Smooth muscle cell (in vitro differentiated cells): Measurements from ENCODE around the gene SGIP1. TPM values are rescaled to one million over a fixed set of nuclear protein-coding genes. Genes with fewer than 3 reads are reported as not detected.

Experiments used
- DNase-seq: peaks from one replicate; lab custom pipeline; 2025; ENCODE audit not compliant: unreplicated experiment; lab: John Stamatoyannopoulos, UW
- H2AFZ ChIP-seq: fragments of 200-600 bp; sonication (generic); 2 replicates; pipeline ENCODE4 v1.6.0; 2016; ENCODE audit warnings: antibody characterized with exemption, low read depth, mild to moderate bottlenecking
- H3F3A ChIP-seq: fragments of 200-600 bp; sonication (generic); 2 replicates; pipeline ENCODE4 v1.6.0; 2017; ENCODE audit warnings: antibody characterized with exemption, low read depth
- H3K27ac ChIP-seq: fragments of 200-600 bp; sonication (generic); 2 replicates; pipeline ENCODE4 v1.5.1; 2016; ENCODE audit warnings: low read depth, mild to moderate bottlenecking
- H3K27me3 ChIP-seq: fragments of 200-600 bp; sonication (generic); 2 replicates; pipeline ENCODE4 v1.6.1; 2016; ENCODE audit warnings: low read depth, mild to moderate bottlenecking
- H3K36me3 ChIP-seq: fragments of 200-600 bp; sonication (generic); 2 replicates; pipeline ENCODE4 v1.5.1; 2016; ENCODE audit warnings: low read depth
- H3K4me1 ChIP-seq: fragments of 200-600 bp; sonication (generic); 2 replicates; pipeline ENCODE4 v1.5.1; 2016; ENCODE audit warnings: low read depth
- H3K4me2 ChIP-seq: fragments of 200-600 bp; sonication (generic); 2 replicates; pipeline ENCODE4 v1.6.0; 2016; ENCODE audit warnings: mild to moderate bottlenecking
- H3K4me3 ChIP-seq: fragments of 200-600 bp; sonication (generic); 2 replicates; pipeline ENCODE4 v1.5.1; 2016; ENCODE audit warnings: mild to moderate bottlenecking
- H3K79me2 ChIP-seq: fragments of 200-600 bp; sonication (generic); 2 replicates; pipeline ENCODE4 v1.6.0; 2016; ENCODE audit warnings: low read depth, mild to moderate bottlenecking
- H3K9ac ChIP-seq: fragments of 200-600 bp; sonication (generic); 2 replicates; pipeline ENCODE4 v1.6.0; 2016; ENCODE audit warnings: low read depth
- H3K9me3 ChIP-seq: fragments of 200-600 bp; sonication (generic); replicated peaks from 2 replicates; pipeline ENCODE4 v1.5.1; 2016; ENCODE audit warnings: low read depth
- H4K20me1 ChIP-seq: fragments of 200-600 bp; sonication (generic); 2 replicates; pipeline ENCODE4 v1.6.0; 2016; ENCODE audit warnings: low read depth
- CTCF ChIP-seq: fragments of 200-600 bp; sonication (generic); IDR thresholded peaks from 2 replicates; pipeline ENCODE4 v1.5.1; 2017; ENCODE audit warnings: borderline replicate concordance, mild to moderate bottlenecking, antibody characterized with exemption; ENCODE audit not compliant: insufficient read depth, poor library complexity, severe bottlenecking
- WGBS: methylation state at CpG from one replicate; pipeline ENCODE4 v1.1.7; 2016; ENCODE audit warnings: low lambda C conversion rate; 5-methylcytosine and 5-hydroxymethylcytosine counted together
- polyA plus RNA-seq: library from polyadenylated mRNA; unstranded; fragments of >200 nt; fragmentation: Nextera tagmentation; extraction: Ambion mirVana; gene quantifications from 2 replicates; pipeline ENCODE4 v1.2.1, GENCODE V29; 2016
- total RNA-seq: library from RNA; depleted of rRNA; stranded (reverse); fragments of >200 nt; gene quantifications from 2 replicates; pipeline ENCODE4 v1.2.3, GENCODE V29; 2014

Gene SGIP1
- total and polyA plus RNA-seq, 2 experiments from 2014 or later = 0.89 to 3.5 TPM

GRCh38 chr1:66607458-66607857 is 73.5 kb downstream of the SGIP1 start:
- H3K9me3 ChIP-seq = no peaks in the 10 kb centered on the region
- H3F3A ChIP-seq = peaks cover 19% of the 10 kb centered on the region
- H3K27ac ChIP-seq = peak overlapping the region; percentile 68
- 79% methylated on average over 2 of the region's 2 CpGs for WGBS
- H3K27me3 ChIP-seq = no peaks in the 10 kb centered on the region
- no peaks in the 10 kb centered on the region for H4K20me1 ChIP-seq
- H3K79me2 ChIP-seq = no peaks in the 10 kb centered on the region
- no peak for DNase-seq
- H2AFZ ChIP-seq = no peak overlapping the region
- TF ChIP-seq CTCF = peak; percentile 4
- peaks cover 7% of the 10 kb centered on the region for H3K4me1 ChIP-seq
- peak overlapping the region; percentile 30 for H3K4me2 ChIP-seq
- H3K36me3 ChIP-seq = no peaks in the 10 kb centered on the region
- H3K9ac ChIP-seq = no peak overlapping the region
- H3K4me3 ChIP-seq = no peak overlapping the region

GRCh38 chr1:66613187-66613586 is 79.2 kb downstream of the SGIP1 start:
- Histone ChIP-seq H3K27ac (no peak overlapping the region), H3K36me3 (no peaks in the 10 kb centered on the region), H3K9ac (no peak overlapping the region), H3K4me1 (peaks cover 5% of the 10 kb centered on the region), H3K4me2 (no peak overlapping the region), H3K27me3 (no peaks in the 10 kb centered on the region), H2AFZ (no peak overlapping the region), H3K4me3 (no peak overlapping the region), H3K79me2 (no peaks in the 10 kb centered on the region), H3F3A (no peaks in the 10 kb centered on the region), H4K20me1 (no peaks in the 10 kb centered on the region), H3K9me3 (no peaks in the 10 kb centered on the region)
- WGBS = 59% methylated on average over 4 of the region's 4 CpGs
- no peak for TF ChIP-seq CTCF
- no peak for DNase-seq

GRCh38 chr1:66617362-66618184 is 83.6 kb downstream of the SGIP1 start:
- H3K9ac ChIP-seq = no peak overlapping the region
- H3K9me3 ChIP-seq = no peaks in the 10 kb centered on the region
- H3K36me3 ChIP-seq = no peaks in the 10 kb centered on the region
- H3K4me3 ChIP-seq = no peak overlapping the region
- 98% methylated on average over 4 of the region's 4 CpGs for WGBS
- H3K27ac ChIP-seq = no peak overlapping the region
- no peaks in the 10 kb centered on the region for H4K20me1 ChIP-seq
- no peak for DNase-seq
- no peaks in the 10 kb centered on the region for H3K79me2 ChIP-seq
- H2AFZ ChIP-seq = no peak overlapping the region
- no peaks in the 10 kb centered on the region for H3K4me1 ChIP-seq
- H3F3A ChIP-seq = no peaks in the 10 kb centered on the region
- H3K27me3 ChIP-seq = no peaks in the 10 kb centered on the region
- TF ChIP-seq CTCF = no peak
- H3K4me2 ChIP-seq = no peak overlapping the region

GRCh38 chr1:66618390-66618789 is 84.4 kb downstream of the SGIP1 start:
- no peaks in the 10 kb centered on the region for H3K79me2 ChIP-seq
- no peaks in the 10 kb centered on the region for H3K4me1 ChIP-seq
- H3K27ac ChIP-seq = no peak overlapping the region

More at GRCh38 chr1:66618390-66618789, 84.4 kb downstream of the SGIP1 start:
- no peak overlapping the region for H2AFZ ChIP-seq
- no peak for TF ChIP-seq CTCF
- H3F3A ChIP-seq = no peaks in the 10 kb centered on the region
- H3K4me3 ChIP-seq = no peak overlapping the region
- H3K4me2 ChIP-seq = no peak overlapping the region
- H3K27me3 ChIP-seq = no peaks in the 10 kb centered on the region
- no peak overlapping the region for H3K9ac ChIP-seq
- no peaks in the 10 kb centered on the region for H4K20me1 ChIP-seq
- no peaks in the 10 kb centered on the region for H3K36me3 ChIP-seq
- DNase-seq = no peak
- H3K9me3 ChIP-seq = no peaks in the 10 kb centered on the region
